SK-MEL-5 (cell line): Measurements from ENCODE around the gene PLCB4. TPM values are rescaled to one million over a fixed set of nuclear protein-coding genes. Genes with fewer than 3 reads are reported as not detected.

ENCODE experiments used
- DNase-seq: peaks from one replicate; pipeline ENCODE4 v3.0.0-alpha.2; 2016; ENCODE audit warnings: low read depth, low spot score
- in situ Hi-C: cut with HindIII; loops from 2 replicates; pipeline ENCODE4 v1.10.0; 2016; ENCODE audit warnings: low sequenced_read_pairs, high pct_unique_total_duplicates, low pct_unique_long_range_greater_than_20kb
- total RNA-seq: library from RNA; depleted of rRNA; stranded (reverse); fragments of >200 nt; shearing (Covaris generic); gene quantifications from 2 replicates; pipeline ENCODE4 v1.2.3, GENCODE V29; 2014

The PLCB4 gene
- total RNA-seq, 1 experiment from 2014 or later = 15.8 TPM

- DNase-seq = no peak
- in situ Hi-C loops = no loop called here
These were observed 18.8 kb downstream of the PLCB4 start for GRCh38 chr20:9087531-9088217.

- no peak for DNase-seq
- in situ Hi-C loops = no loop called here
These were observed 19.7 kb downstream of the PLCB4 start for GRCh38 chr20:9088556-9088955.

GRCh38 chr20:9092113-9092512 lies 23.2 kb downstream of the PLCB4 start:
- in situ Hi-C loops = no loop called here
- DNase-seq = no peak

- in situ Hi-C loops = no loop called here
- DNase-seq = no peak
These were observed 23.8 kb downstream of the PLCB4 start for GRCh38 chr20:9092655-9093054.

- in situ Hi-C loops = no loop called here
- no peak for DNase-seq
These were observed 24.5 kb downstream of the PLCB4 start for GRCh38 chr20:9093218-9093957.

GRCh38 chr20:9099372-9099771 lies 30.5 kb downstream of the PLCB4 start:
- DNase-seq = no peak
- in situ Hi-C loops = no loop called here

GRCh38 chr20:9100691-9101090 lies 31.8 kb downstream of the PLCB4 start:
- no peak for DNase-seq
- in situ Hi-C loops = no loop called here

- in situ Hi-C loops = no loop called here
- no peak for DNase-seq
These were observed 33.6 kb downstream of the PLCB4 start for GRCh38 chr20:9102456-9102855.

- DNase-seq = no peak
- in situ Hi-C loops = no loop called here
These were observed 35.1 kb downstream of the PLCB4 start for GRCh38 chr20:9103955-9104354.

- in situ Hi-C loops = no loop called here
- no peak for DNase-seq
These were observed 39.4 kb downstream of the PLCB4 start for GRCh38 chr20:9108260-9108659.

GRCh38 chr20:9109566-9109965 lies 40.7 kb downstream of the PLCB4 start:
- in situ Hi-C loops = no loop called here
- no peak for DNase-seq

GRCh38 chr20:9110365-9110764 lies 41.5 kb downstream of the PLCB4 start:
- in situ Hi-C loops = no loop called here

GRCh38 chr20:9110916-9111432 lies 42.1 kb downstream of the PLCB4 start:
- in situ Hi-C loops = no loop called here
- no peak for DNase-seq

More at GRCh38 chr20:9110365-9110764, 41.5 kb downstream of the PLCB4 start:
- DNase-seq = no peak

GRCh38 chr20:9112541-9113515 lies 43.9 kb downstream of the PLCB4 start:
- peak; percentile 59 for DNase-seq
- in situ Hi-C loops = no loop called here

- DNase-seq = no peak
These were observed 45.8 kb downstream of the PLCB4 start for GRCh38 chr20:9114709-9115108.

GRCh38 chr20:9117548-9117947 lies 48.7 kb downstream of the PLCB4 start:
- in situ Hi-C loops = no loop called here
- no peak for DNase-seq

More at GRCh38 chr20:9114709-9115108, 45.8 kb downstream of the PLCB4 start:
- in situ Hi-C loops = no loop called here

GRCh38 chr20:9119776-9120175 lies 50.9 kb downstream of the PLCB4 start:
- in situ Hi-C loops = no loop called here
- peak; percentile 98 for DNase-seq

GRCh38 chr20:9121211-9121610 lies 52.3 kb downstream of the PLCB4 start:
- in situ Hi-C loops = no loop called here
- DNase-seq = no peak
